A172 (cell line): ENCODE data around the gene DNALI1. TPM values are rescaled to one million over a fixed set of nuclear protein-coding genes. Genes with fewer than 3 reads are reported as not detected.
"Not testable (repeated sequence)": the region's sequence is repeated elsewhere in the genome, so short reads cannot be mapped to it uniquely, and the experiment has no call there.

Source experiments
- DNase-seq: peaks from one replicate; pipeline ENCODE4 v3.0.0-alpha.2; 2015; ENCODE audit warnings: low spot score
- total RNA-seq: library from RNA; depleted of rRNA; stranded (reverse); fragments of >200 nt; shearing (Covaris generic); gene quantifications from 2 replicates; pipeline ENCODE4 v1.2.3, GENCODE V29; 2014; rRNA removed

The DNALI1 gene
- not detected in 2 replicates for total RNA-seq

DNA sequence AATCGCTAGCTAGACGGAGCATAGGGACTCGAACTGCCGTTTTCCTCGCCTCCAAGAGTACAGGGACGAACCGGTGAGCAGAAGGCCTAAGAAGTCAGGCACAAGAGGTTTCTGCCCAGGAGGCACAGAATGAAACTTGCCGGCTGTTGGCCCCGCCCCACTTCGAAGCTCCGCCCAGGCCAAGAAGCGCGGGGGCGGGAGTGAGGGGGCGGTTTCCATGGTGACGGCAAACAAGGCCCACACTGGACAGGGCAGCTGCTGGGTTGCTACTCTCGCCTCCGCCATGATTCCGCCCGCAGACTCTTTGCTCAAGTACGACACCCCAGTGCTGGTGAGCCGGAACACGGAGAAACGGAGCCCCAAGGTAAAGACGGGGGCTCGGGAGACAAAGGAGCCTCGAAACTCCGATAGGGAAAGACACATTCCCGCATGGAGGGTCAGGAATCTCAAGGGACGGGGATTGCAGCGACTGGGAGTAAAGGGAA lies at the start of gene DNALI1:
DNALI1 (plus strand) TSS at position 229 of the 485 bp plus-strand sequence; CDS start at position 284, 55 bp downstream.
- DNase-seq: no peak

- peak; percentile 33 for DNase-seq
These were observed 47.6 kb upstream of the DNALI1 start for GRCh38 chr1:37509181-37509580.

DNA sequence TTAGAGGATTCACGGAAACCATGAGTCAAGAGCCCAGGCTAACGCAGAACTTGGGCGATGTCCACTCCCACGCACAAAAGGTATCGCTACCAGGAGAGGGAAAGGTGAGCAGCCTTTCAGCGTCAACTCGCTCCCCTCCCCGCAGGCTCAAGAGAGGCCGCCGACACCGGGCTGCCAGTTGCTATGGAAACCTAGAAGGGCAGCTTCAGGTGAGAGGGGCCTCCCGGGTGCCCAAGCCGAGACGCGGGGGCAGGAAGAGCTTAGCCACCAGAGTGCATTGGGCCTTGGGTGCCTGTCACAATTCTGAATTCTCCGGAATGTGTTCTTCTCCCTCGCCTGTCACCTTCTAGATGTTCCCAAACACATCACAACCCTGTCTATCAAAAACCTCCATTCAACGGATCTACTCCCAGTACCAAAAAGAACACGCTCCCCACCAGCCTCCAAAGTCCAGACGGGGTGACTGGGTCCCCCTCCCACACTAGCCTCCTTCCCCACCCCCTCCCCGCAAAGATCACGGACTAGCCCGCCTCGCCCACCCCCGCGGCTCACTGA lies 42.9 kb upstream of the DNALI1 start:
- DNase-seq: no peak

DNA sequence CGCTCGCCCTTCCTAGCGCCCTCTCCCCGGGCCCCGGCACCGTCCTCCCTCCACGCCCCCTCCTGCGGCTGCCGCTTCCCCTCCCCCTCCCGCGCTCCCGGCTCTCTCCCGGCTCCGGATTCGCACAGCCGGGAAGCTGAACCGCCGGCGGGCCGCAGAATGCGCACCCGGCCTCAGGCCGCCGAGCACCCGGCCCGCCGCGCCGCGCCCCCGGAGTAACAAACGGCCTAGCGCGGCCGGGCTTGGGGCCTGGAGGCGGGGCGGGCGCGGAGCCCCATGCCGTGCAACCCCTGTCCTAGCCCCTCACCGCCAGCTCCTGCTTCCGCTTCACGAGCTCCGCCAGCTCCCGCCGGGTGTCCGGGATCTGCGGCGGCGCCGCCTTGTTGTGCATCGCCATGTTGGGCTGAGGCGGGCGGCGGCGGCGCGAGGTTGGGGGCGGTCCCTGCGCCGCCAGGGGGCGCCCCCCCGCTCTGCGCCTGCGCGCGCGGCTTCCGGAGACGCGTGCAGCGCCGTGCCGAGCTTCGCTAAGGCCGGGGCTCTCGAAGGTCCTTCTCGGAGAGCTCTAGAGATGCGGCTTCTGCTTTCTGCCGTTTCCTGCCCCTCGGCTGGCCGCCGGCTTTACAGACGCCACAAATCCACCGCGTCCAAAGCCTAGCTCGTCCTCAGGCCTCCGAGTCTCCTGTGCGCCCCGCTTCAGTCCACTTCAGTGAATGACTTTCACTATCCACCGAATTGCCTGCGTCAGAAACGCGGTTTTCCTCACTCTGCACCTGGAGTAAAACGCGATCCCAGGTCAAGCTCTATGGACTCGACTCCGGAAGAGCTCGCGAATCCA lies 42.2 kb upstream of the DNALI1 start, which contains the start of gene MEAF6:
MEAF6 (minus strand) TSS at position 417 of the 835 bp plus-strand sequence; CDS start at position 397, 20 bp downstream.
- peak; percentile 50 for DNase-seq

GRCh38 chr1:37515185-37516034 lies 41.3 kb upstream of the DNALI1 start:
- DNase-seq: no peak

GRCh38 chr1:37517569-37517968 lies 39.2 kb upstream of the DNALI1 start:
- no peak for DNase-seq

DNA sequence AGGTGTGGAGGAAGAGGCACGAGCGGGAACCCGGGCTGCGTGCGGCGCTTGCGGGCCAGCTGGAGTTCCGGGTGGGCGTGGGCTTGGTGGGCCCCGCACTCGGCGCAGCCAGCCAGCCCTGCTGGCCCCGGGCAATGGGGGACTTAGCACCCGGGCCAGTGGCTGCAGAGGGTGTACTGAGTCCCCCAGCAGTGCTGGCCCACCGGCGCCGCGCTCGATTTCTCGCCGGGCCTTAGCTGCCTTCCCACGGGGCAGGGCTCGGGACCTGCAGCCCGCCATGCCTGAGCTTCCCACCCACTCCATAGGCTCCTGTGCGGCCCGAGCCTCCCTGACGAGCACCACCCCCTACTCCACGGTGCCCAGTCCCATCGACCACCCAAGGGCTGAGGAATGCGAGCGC lies 38.5 kb upstream of the DNALI1 start:
- DNase-seq: not testable (repeated sequence)

- DNase-seq: not testable (repeated sequence)
These were observed 37.8 kb upstream of the DNALI1 start for GRCh38 chr1:37518929-37519328.

DNA sequence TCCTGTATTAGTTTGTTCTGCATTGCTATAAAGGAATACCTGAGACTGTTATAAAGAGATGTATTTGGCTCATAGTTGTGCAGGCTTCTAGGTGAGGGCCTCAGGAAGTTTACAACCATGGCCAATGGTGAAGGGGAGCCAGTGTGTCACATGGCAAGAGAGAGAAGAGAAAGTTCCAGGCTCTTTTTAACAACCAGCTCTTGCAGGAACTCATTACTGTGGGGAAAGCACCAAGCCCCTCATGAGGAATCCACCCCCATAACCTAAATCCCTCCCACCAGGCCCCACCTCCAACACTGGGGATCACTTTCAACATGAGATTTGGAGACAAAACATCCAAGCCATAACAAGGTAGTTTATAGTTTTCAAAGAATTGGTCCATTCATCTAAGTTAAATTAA lies 37.1 kb upstream of the DNALI1 start:
- DNase-seq: no peak

DNA sequence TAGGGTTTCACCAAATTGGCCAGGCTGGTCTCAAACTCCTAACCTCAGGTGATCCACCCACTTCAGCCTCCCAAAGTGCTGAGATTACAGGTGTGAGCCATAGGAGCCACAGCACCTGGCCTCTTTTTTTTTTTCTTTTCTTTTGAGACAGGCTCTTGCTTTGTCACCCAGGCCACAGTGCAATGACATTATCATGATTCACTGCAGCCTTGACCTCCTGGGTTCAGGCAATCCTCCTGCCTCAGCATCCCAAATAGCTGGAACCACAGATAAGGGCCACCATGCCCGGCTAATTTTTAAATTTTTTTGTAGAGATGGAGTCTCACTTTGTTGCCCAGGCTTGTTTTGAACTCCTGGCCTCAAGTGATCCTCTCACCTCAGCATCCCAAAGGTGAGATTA lies 26.9 kb upstream of the DNALI1 start:
- DNase-seq: not testable (repeated sequence)

DNA sequence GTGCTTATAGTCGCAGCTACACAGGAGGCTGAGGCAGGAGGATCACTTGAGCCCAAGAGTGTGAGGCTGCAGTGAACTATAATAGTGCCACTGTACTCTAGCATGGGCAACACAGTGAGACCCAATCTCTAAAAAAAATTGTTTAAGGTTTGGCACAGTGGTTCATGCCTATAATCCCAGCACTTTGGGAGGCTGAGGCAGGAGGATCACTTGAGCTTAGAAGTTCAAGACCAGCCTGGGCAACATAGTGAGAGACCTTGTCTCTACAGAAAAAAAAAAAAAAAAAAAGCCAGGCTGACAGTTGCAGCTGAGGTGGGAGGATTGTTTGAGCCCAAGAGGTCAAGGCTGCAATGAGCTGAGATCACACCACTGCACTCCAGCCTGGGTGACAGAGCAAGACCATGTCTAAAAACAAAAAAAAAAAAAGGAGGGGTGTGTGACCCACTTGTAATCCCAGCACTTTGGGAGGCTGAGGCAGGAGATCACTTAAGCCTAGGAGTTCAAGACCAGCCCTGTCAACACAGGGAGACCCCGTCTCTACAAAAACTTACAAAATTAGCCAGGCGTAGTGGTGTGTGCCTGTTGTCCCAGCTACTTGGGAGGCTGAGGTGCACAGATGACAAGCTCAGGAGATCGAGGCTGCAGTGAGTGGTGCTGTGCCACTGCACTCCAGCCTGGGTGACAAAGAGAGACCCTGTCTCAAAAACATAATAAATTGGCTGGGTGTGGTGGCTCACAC lies 24.2 kb upstream of the DNALI1 start:
- DNase-seq: not testable (repeated sequence)

DNA sequence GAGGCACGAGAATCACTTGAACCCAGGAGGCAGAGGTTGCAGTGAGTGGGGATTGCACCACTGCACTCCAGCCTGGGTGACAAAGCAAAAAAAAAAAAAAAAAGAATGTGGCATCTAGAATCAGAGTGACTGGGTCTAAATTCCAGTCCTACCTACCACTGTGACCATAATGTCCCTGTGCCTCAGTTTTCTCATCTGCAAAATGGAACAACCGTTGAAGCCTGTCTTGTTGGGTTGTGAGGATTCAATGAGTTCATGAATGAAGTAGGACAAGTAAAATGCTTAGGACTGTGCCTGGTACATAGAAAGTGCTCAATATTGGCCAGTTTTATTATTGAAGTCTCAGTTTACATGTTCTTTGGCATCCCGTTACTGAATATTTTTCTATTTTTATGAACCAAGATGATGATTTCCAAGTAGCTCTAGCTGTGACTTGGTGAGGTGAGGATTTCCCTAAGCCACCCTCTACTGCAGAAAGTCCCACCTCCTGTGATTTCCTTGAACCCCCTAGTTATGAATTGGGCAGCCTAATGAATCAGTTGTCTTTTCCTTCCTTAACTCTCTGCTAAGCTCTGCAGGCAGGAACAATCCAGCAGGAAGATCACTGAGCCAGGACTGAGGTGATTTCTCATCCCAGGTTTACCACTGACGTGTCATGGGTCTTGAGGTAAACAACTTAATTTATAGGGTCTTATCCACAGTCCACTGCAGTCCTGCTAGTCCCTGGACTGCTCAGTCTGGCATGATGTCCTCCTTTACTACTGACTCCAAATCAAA lies 23.2 kb upstream of the DNALI1 start:
- DNase-seq: no peak

DNA sequence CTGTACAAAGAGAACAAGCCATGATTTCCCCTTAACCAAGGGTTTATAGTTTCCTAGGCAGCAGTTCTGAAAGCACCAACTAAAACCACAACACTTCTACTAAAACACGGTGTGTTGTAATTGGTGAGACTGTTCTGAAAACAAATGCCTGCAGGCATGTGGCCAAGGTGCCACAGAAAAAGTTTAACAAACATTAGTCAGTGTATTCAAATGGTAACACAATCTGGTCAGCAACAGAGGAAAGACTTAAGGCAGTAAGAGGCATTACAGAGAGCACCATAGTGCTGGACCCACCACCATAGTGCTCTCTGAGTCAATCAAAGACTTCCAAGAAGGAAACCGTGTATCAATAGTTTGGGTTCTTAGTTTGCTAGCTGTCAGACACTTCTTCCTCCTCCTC lies 19.4 kb upstream of the DNALI1 start:
- DNase-seq: peak; percentile 13

- DNase-seq: not testable (repeated sequence)
These were observed 17.6 kb upstream of the DNALI1 start for GRCh38 chr1:37539154-37539553.

DNA sequence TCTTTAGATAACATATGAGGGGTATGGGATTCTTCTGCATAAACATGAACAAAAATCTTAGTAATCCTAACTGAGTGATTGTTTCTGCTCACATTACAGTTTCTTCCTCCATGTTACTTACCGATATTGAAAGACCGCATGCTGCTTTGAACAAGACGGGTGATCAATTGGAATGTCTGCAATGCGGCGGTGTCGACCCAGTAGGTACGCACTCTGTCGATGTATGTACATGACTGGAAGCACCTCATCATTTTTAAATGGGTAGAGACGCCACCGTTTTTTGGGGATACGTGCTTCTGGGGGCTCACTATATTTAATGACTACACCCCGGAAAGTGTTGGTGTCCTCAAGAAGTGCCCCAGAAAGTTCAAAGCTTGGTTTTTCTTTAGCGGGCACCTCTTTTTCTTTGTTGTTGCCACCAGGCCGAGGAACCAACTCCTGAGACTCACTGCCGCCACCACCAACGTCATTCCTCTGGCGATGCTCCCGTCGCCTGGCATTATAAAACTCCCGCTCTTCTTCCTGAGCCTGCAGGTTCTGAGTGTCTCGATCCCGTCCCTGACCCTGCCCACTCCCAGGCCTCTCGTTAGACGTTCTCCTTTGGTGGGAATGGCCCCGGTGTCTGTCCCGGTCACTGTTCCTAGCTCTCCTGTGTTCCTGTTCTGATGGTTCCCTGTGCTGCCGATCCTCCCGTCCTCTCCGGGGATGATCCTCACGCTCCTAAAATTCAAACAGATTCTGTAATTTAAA lies 16.5 kb upstream of the DNALI1 start:
- DNase-seq: no peak

- no peak for DNase-seq
These were observed 12.2 kb upstream of the DNALI1 start for GRCh38 chr1:37544530-37544929.

DNA sequence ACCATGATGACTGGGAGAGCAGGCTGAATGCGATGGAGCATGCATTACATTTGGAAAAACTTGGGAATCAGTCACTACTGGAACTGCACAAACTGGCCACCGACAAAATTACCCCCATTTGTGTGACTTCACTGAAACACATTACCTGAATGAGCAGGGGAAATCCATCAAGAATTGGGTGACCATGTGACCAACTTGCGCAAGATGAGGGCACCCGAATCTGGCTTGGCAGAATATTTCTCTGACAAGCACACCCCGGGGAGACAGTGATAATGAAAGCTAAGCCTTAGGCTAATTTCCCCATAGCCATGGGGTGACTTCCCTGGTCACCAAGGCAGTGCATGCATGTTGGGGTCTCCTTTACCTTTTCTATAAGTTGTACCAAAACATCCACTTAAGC lies 11.7 kb upstream of the DNALI1 start:
- no peak for DNase-seq

- DNase-seq: no peak
These were observed 7.4 kb upstream of the DNALI1 start for GRCh38 chr1:37549341-37549740.

DNA sequence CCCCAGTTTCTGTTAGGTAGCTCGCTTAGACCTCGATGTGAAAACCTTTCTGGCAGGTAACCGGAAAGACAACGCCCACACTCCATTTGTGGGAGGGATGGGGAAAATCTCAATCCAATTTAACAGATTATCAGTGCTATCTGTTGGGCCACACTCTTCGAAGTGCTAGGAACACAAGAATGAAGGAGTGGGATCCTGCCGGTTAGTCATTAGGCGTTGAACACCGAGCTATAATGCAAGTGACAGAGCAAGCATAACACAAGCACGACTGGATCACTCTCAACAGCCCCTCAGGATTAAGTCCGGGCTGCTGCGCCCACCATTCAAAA lies 3.2 kb upstream of the DNALI1 start:
- no peak for DNase-seq
